Smooth muscle cell (in vitro differentiated cells): ENCODE data around the gene TSEN54. TPM values are rescaled to one million over a fixed set of nuclear protein-coding genes. Genes with fewer than 3 reads are reported as not detected.

Experiments used
- DNase-seq: peaks from one replicate; lab custom pipeline; 2025; ENCODE audit not compliant: unreplicated experiment; lab: John Stamatoyannopoulos, UW
- H2AFZ ChIP-seq: fragments of 200-600 bp; sonication (generic); 2 replicates; pipeline ENCODE4 v1.6.0; 2016; ENCODE audit warnings: antibody characterized with exemption, low read depth, mild to moderate bottlenecking
- H3F3A ChIP-seq: fragments of 200-600 bp; sonication (generic); 2 replicates; pipeline ENCODE4 v1.6.0; 2017; ENCODE audit warnings: antibody characterized with exemption, low read depth
- H3K27ac ChIP-seq: fragments of 200-600 bp; sonication (generic); 2 replicates; pipeline ENCODE4 v1.5.1; 2016; ENCODE audit warnings: low read depth, mild to moderate bottlenecking
- H3K27me3 ChIP-seq: fragments of 200-600 bp; sonication (generic); 2 replicates; pipeline ENCODE4 v1.6.1; 2016; ENCODE audit warnings: low read depth, mild to moderate bottlenecking
- H3K36me3 ChIP-seq: fragments of 200-600 bp; sonication (generic); 2 replicates; pipeline ENCODE4 v1.5.1; 2016; ENCODE audit warnings: low read depth
- H3K4me1 ChIP-seq: fragments of 200-600 bp; sonication (generic); 2 replicates; pipeline ENCODE4 v1.5.1; 2016; ENCODE audit warnings: low read depth
- H3K4me2 ChIP-seq: fragments of 200-600 bp; sonication (generic); 2 replicates; pipeline ENCODE4 v1.6.0; 2016; ENCODE audit warnings: mild to moderate bottlenecking
- H3K4me3 ChIP-seq: fragments of 200-600 bp; sonication (generic); 2 replicates; pipeline ENCODE4 v1.5.1; 2016; ENCODE audit warnings: mild to moderate bottlenecking
- H3K79me2 ChIP-seq: fragments of 200-600 bp; sonication (generic); 2 replicates; pipeline ENCODE4 v1.6.0; 2016; ENCODE audit warnings: low read depth, mild to moderate bottlenecking
- H3K9ac ChIP-seq: fragments of 200-600 bp; sonication (generic); 2 replicates; pipeline ENCODE4 v1.6.0; 2016; ENCODE audit warnings: low read depth
- H3K9me3 ChIP-seq: fragments of 200-600 bp; sonication (generic); replicated peaks from 2 replicates; pipeline ENCODE4 v1.5.1; 2016; ENCODE audit warnings: low read depth
- H4K20me1 ChIP-seq: fragments of 200-600 bp; sonication (generic); 2 replicates; pipeline ENCODE4 v1.6.0; 2016; ENCODE audit warnings: low read depth
- CTCF ChIP-seq: fragments of 200-600 bp; sonication (generic); IDR thresholded peaks from 2 replicates; pipeline ENCODE4 v1.5.1; 2017; ENCODE audit warnings: borderline replicate concordance, mild to moderate bottlenecking, antibody characterized with exemption; ENCODE audit not compliant: insufficient read depth, poor library complexity, severe bottlenecking
- WGBS: methylation state at CpG from one replicate; pipeline ENCODE4 v1.1.7; 2016; ENCODE audit warnings: low lambda C conversion rate; 5-methylcytosine and 5-hydroxymethylcytosine counted together
- polyA plus RNA-seq: library from polyadenylated mRNA; unstranded; fragments of >200 nt; fragmentation: Nextera tagmentation; extraction: Ambion mirVana; gene quantifications from 2 replicates; pipeline ENCODE4 v1.2.1, GENCODE V29; 2016
- total RNA-seq: library from RNA; depleted of rRNA; stranded (reverse); fragments of >200 nt; gene quantifications from 2 replicates; pipeline ENCODE4 v1.2.3, GENCODE V29; 2014

Gene TSEN54
- total and polyA plus RNA-seq, 2 experiments from 2014 or later = 15.1 TPM

GRCh38 chr17:75521290-75521689 lies 5.0 kb downstream of the TSEN54 start:
- no peak for DNase-seq

GRCh38 chr17:75521951-75522727 lies 5.8 kb downstream of the TSEN54 start:
- H2AFZ ChIP-seq = no peak overlapping the region
- peaks cover 10% of the 10 kb centered on the region for H3K4me1 ChIP-seq
- peaks cover 15% of the 10 kb centered on the region for H3F3A ChIP-seq
- H3K4me2 ChIP-seq = no peak overlapping the region
- no peaks in the 10 kb centered on the region for H3K9me3 ChIP-seq
- 88% methylated on average over 33 of the region's 33 CpGs for WGBS
- no peak overlapping the region for H3K9ac ChIP-seq
- H4K20me1 ChIP-seq = peaks cover 4% of the 10 kb centered on the region
- no peak overlapping the region for H3K4me3 ChIP-seq
- no peak for DNase-seq
- H3K36me3 ChIP-seq = no peaks in the 10 kb centered on the region
- H3K79me2 ChIP-seq = no peaks in the 10 kb centered on the region
- H3K27ac ChIP-seq = no peak overlapping the region
- no peak for TF ChIP-seq CTCF
- peaks cover 7% of the 10 kb centered on the region for H3K27me3 ChIP-seq

More at GRCh38 chr17:75521290-75521689, 5.0 kb downstream of the TSEN54 start:
- Histone ChIP-seq H2AFZ (no peak overlapping the region), H3K27me3 (peaks cover 3% of the 10 kb centered on the region), H3F3A (peaks cover 12% of the 10 kb centered on the region), H3K79me2 (no peaks in the 10 kb centered on the region), H4K20me1 (peaks cover 4% of the 10 kb centered on the region), H3K4me2 (no peak overlapping the region), H3K9me3 (no peaks in the 10 kb centered on the region), H3K36me3 (no peaks in the 10 kb centered on the region), H3K4me3 (no peak overlapping the region), H3K4me1 (peaks cover 9% of the 10 kb centered on the region), H3K27ac (no peak overlapping the region), H3K9ac (no peak overlapping the region)
- TF ChIP-seq CTCF = no peak
- 100% methylated on average over 7 of the region's 8 CpGs for WGBS

GRCh38 chr17:75523647-75524046 lies 7.3 kb downstream of the TSEN54 start:
- 95% methylated on average over 7 of the region's 7 CpGs for WGBS
- TF ChIP-seq CTCF = no peak
- no peak overlapping the region for H2AFZ ChIP-seq

More at GRCh38 chr17:75523647-75524046, 7.3 kb downstream of the TSEN54 start:
- DNase-seq = no peak
- no peaks in the 10 kb centered on the region for H4K20me1 ChIP-seq
- peaks cover 15% of the 10 kb centered on the region for H3F3A ChIP-seq
- no peak overlapping the region for H3K27ac ChIP-seq
- no peaks in the 10 kb centered on the region for H3K9me3 ChIP-seq
- H3K79me2 ChIP-seq = no peaks in the 10 kb centered on the region
- peaks cover 7% of the 10 kb centered on the region for H3K27me3 ChIP-seq
- no peak overlapping the region for H3K4me3 ChIP-seq
- H3K36me3 ChIP-seq = no peaks in the 10 kb centered on the region
- H3K4me1 ChIP-seq = peaks cover 5% of the 10 kb centered on the region
- no peak overlapping the region for H3K9ac ChIP-seq
- no peak overlapping the region for H3K4me2 ChIP-seq
